Aorta (tissue), 5 donors: ENCODE data around the gene GPRASP3. TPM values are rescaled to one million over a fixed set of nuclear protein-coding genes. Genes with fewer than 3 reads are reported as not detected.
"Not testable (repeated sequence)": the region's sequence is repeated elsewhere in the genome, so short reads cannot be mapped to it uniquely, and the experiment has no call there.

Experiments
- ATAC-seq: fragments of 200-7000 bp; cut with Tn5 transposase; one replicate; pipeline ENCODE4 v1.9.1; 2022; ENCODE audit warnings: moderate library complexity; ENCODE audit not compliant: low FRiP score
- DNase-seq, 2 donors: peaks; one replicate each; pipeline ENCODE4 v3.0.0-alpha.2; 2020
- H3K27ac ChIP-seq, 2 donors: one replicate each; pipeline ENCODE4 v1.5.1; 2013; ENCODE audit warnings: low read length in 2 of 2, mild to moderate bottlenecking in 2 of 2, moderate library complexity in 2 of 2, control low read depth in 1 of 2, inconsistent platforms in 1 of 2, low read depth in 1 of 2
- H3K27me3 ChIP-seq, 2 donors: one replicate each; pipeline ENCODE4 v1.6.1; 2013; ENCODE audit warnings: control low read depth in 1 of 2, low read length in 1 of 2, mild to moderate bottlenecking in 1 of 2, moderate library complexity in 1 of 2; ENCODE audit not compliant: insufficient read depth in 2 of 2, control insufficient read depth in 1 of 2
- H3K36me3 ChIP-seq, 2 donors: one replicate each; pipeline ENCODE4 v1.6.1; 2013; ENCODE audit warnings: control low read depth in 1 of 2, low read length in 1 of 2, mild to moderate bottlenecking in 1 of 2; ENCODE audit not compliant: insufficient read depth in 2 of 2, control insufficient read depth in 1 of 2
- H3K4me1 ChIP-seq, 2 donors: one replicate each; pipeline ENCODE4 v1.6.1; 2013; ENCODE audit warnings: low read length in 2 of 2, control low read depth in 1 of 2, mild to moderate bottlenecking in 1 of 2, moderate library complexity in 1 of 2; ENCODE audit not compliant: insufficient read depth in 2 of 2, control insufficient read depth in 1 of 2
- H3K4me3 ChIP-seq, 2 donors: one replicate each; pipeline ENCODE4 v1.5.1; 2013; ENCODE audit warnings: low read length in 2 of 2, control low read depth in 1 of 2, mild to moderate bottlenecking in 1 of 2
- H3K9me3 ChIP-seq: one replicate; pipeline ENCODE4 v1.6.1; 2013; ENCODE audit warnings: mild to moderate bottlenecking, low read length; ENCODE audit not compliant: control insufficient read depth
- WGBS, 2 donors: extraction: QIAGEN DNeasy Blood & Tissue Kit; methylation state at CpG; one replicate each; pipeline ENCODE4 v1.1.7; 2013; 5-methylcytosine and 5-hydroxymethylcytosine counted together
- intact Hi-C, 2 donors: fragments of 100-400 bp; cut with DNase I; formaldehyde crosslinking; loops; one replicate each; pipeline versions ENCODE4 v1.14.2 to v1.15.0; 2022
- long read RNA-seq, 2 donors: library from polyadenylated mRNA; unstranded; transcript quantifications; one replicate each; pipeline ENCODE4 v2.0.0, GENCODE V29; 2020 to 2021
- polyA plus RNA-seq, 2 donors: library from polyadenylated mRNA; stranded (reverse); fragments of 200-250 nt; gene quantifications; one replicate each; pipeline ENCODE4 v1.2.3, GENCODE V29; 2013
- total RNA-seq, 2 donors: library from RNA; stranded (reverse); fragmentation: NEBNext Ultra II Directional; extraction: Animal tissue kit (Norgen Biotek cat#: 25700); gene quantifications; one replicate each; pipeline ENCODE4 v1.2.1, GENCODE V29; 2021
- donor health status: healthy with polysubstance abuse.
- donor health status: Bipolar disorder and iron deficiency.
- donor health status: DM: no; HTN: no; CAD: no.
- donor health status: DM: no; HTN: no; CAD: no.
- donor health status: DM: yes; HTN: yes; CAD: no.

The GPRASP3 gene
- total RNA-seq (1 to 10 TPM; 4.8 to 9.1 TPM), polyA plus RNA-seq (1 to 10 TPM; 2.0 to 2.6 TPM)
- long read RNA-seq, donor 1, partial matches to known transcripts, result 0 of 1 reads
- long read RNA-seq, donor 1, other reads (novel, unspliced or antisense), result 1 of 1 reads
- long read RNA-seq, donor 2, partial matches to known transcripts, result 0 of 1 reads
- long read RNA-seq, donor 2, other reads (novel, unspliced or antisense), result 1 of 1 reads

- DNase-seq (peak; percentile 81 to 90), ATAC-seq (peak; percentile 86)
- Histone ChIP-seq H3K27ac (no peak within 1 kb of the TSS), H3K9me3 (no peaks in the 10 kb centered on the region), H3K36me3 (no peaks in the 10 kb centered on the region), H3K27me3 (no peaks in the 10 kb centered on the region), H3K4me3 (no peak within 1 kb of the TSS), H3K4me1 (peaks cover 0 to 2% of the 10 kb centered on the region in 2 donors)
- 21 to 39% methylated on average over 31 of the region's 31 CpGs for WGBS, 2 donors
- intact Hi-C loops, result no loop called here
Observed at GRCh38 chrX:102720237-102721168, at the start of gene GPRASP3. Gene GPRASP3 (plus strand): TSS chrX:102720743. CDS start chrX:102748996, 28,253 bp downstream.

GRCh38 chrX:102672856-102673255, 47.7 kb upstream of the GPRASP3 start:
- 3 to 8% methylated on average over 3 of the region's 3 CpGs for WGBS, 2 donors
- ATAC-seq, result no peak

GRCh38 chrX:102677479-102677878, 43.1 kb upstream of the GPRASP3 start:
- WGBS, 2 donors, result 63 to 100% methylated on average over 1 of the region's 1 CpG
- ATAC-seq, H3K4me1 ChIP-seq, H3K9me3 ChIP-seq, DNase-seq, H3K4me3 ChIP-seq, intact Hi-C loops, H3K27me3 ChIP-seq, H3K27ac ChIP-seq, H3K36me3 ChIP-seq: not testable (repeated sequence)

More at GRCh38 chrX:102672856-102673255, 47.7 kb upstream of the GPRASP3 start:
- no peaks in the 10 kb centered on the region for H3K36me3 ChIP-seq
- H3K9me3 ChIP-seq, result no peaks in the 10 kb centered on the region
- no peak overlapping the region for H3K4me3 ChIP-seq
- H3K27ac ChIP-seq, result no peak overlapping the region
- DNase-seq, result peak in 1 of 2 donors; percentile 36
- intact Hi-C loops, result no loop called here
- no peaks in the 10 kb centered on the region for H3K4me1 ChIP-seq
- H3K27me3 ChIP-seq, result no peaks in the 10 kb centered on the region

- intact Hi-C loops, result no loop called here
- Histone ChIP-seq H3K4me1 (no peaks in the 10 kb centered on the region), H3K27me3 (no peaks in the 10 kb centered on the region), H3K9me3 (no peaks in the 10 kb centered on the region), H3K4me3 (no peak overlapping the region), H3K27ac (no peak overlapping the region), H3K36me3 (no peaks in the 10 kb centered on the region)
- no peak for ATAC-seq
- DNase-seq, result no peak
- WGBS, 2 donors, result 43 to 59% methylated on average over 2 of the region's 2 CpGs
Observed at GRCh38 chrX:102684772-102685520, 35.6 kb upstream of the GPRASP3 start.

GRCh38 chrX:102694749-102695148, 25.8 kb upstream of the GPRASP3 start:
- WGBS, 2 donors, result 76 to 92% methylated on average over 3 of the region's 3 CpGs

GRCh38 chrX:102696306-102696705, 24.2 kb upstream of the GPRASP3 start:
- Histone ChIP-seq H3K27me3 (no peaks in the 10 kb centered on the region), H3K4me1 (no peaks in the 10 kb centered on the region), H3K4me3 (no peak overlapping the region), H3K36me3 (no peaks in the 10 kb centered on the region), H3K27ac (no peak overlapping the region), H3K9me3 (no peaks in the 10 kb centered on the region)
- DNase-seq (no peak), ATAC-seq (no peak)
- intact Hi-C loops, result no loop called here

More at GRCh38 chrX:102694749-102695148, 25.8 kb upstream of the GPRASP3 start:
- no peaks in the 10 kb centered on the region for H3K9me3 ChIP-seq
- intact Hi-C loops, result no loop called here
- H3K36me3 ChIP-seq, result no peaks in the 10 kb centered on the region
- H3K4me3 ChIP-seq, result no peak overlapping the region
- H3K4me1 ChIP-seq, result no peaks in the 10 kb centered on the region
- no peak overlapping the region for H3K27ac ChIP-seq
- H3K27me3 ChIP-seq, result no peaks in the 10 kb centered on the region
- ATAC-seq, result no peak
- no peak for DNase-seq

- Histone ChIP-seq H3K4me3 (no peak overlapping the region), H3K27ac (no peak overlapping the region), H3K9me3 (no peaks in the 10 kb centered on the region), H3K27me3 (no peaks in the 10 kb centered on the region), H3K4me1 (no peaks in the 10 kb centered on the region), H3K36me3 (no peaks in the 10 kb centered on the region)
- intact Hi-C loops, result no loop called here
- ATAC-seq (no peak), DNase-seq (no peak)
Observed at GRCh38 chrX:102697494-102697893, 23.0 kb upstream of the GPRASP3 start.

- no peaks in the 10 kb centered on the region for H3K9me3 ChIP-seq
- no peak overlapping the region for H3K4me3 ChIP-seq
- intact Hi-C loops, result no loop called here
- DNase-seq (no peak), ATAC-seq (no peak)
- H3K27ac ChIP-seq, result no peak overlapping the region
- no peaks in the 10 kb centered on the region for H3K27me3 ChIP-seq
- WGBS, 2 donors, result 49 to 69% methylated on average over 2 of the region's 2 CpGs
- H3K36me3 ChIP-seq, result no peaks in the 10 kb centered on the region
- no peaks in the 10 kb centered on the region for H3K4me1 ChIP-seq
Observed at GRCh38 chrX:102708900-102709299, 11.6 kb upstream of the GPRASP3 start.
